Central memory CD8-positive, alpha-beta T cell (primary cell): ENCODE data around the gene ASGR1.
A peak's percentile ranks its signal among the peaks of the same experiment; 100 is the strongest.
"Not testable (repeated sequence)": the region's sequence is repeated elsewhere in the genome, so short reads cannot be mapped to it uniquely, and the experiment has no call there.

Source experiments
- ATAC-seq: fragments of 150-1000 bp; cut with Tn5 transposase; replicated peaks from 2 replicates; pipeline ENCODE4 v1.10.0; 2022; ENCODE audit warnings: mild to moderate bottlenecking, moderate FRiP score, moderate number of reproducible peaks; ENCODE audit not compliant: poor library complexity, severe bottlenecking; ENCODE audit errors: extremely low read depth
- DNase-seq, 2 donors: peaks; one replicate each; pipeline ENCODE4 v3.0.0; 2021; ENCODE audit warnings: low spot score in 2 of 2
- H3K27ac Mint-ChIP-seq: one replicate; pipeline ENCODE4 v1.8.0; 2022; ENCODE audit warnings: low read depth, mild to moderate bottlenecking, moderate library complexity, mixed read lengths
- H3K27me3 Mint-ChIP-seq: one replicate; pipeline ENCODE4 v1.8.0; 2022; ENCODE audit warnings: mixed read lengths
- H3K36me3 Mint-ChIP-seq: one replicate; pipeline ENCODE4 v1.8.0; 2022; ENCODE audit warnings: mild to moderate bottlenecking, moderate library complexity, mixed read lengths; ENCODE audit not compliant: insufficient read depth
- H3K4me1 Mint-ChIP-seq: one replicate; pipeline ENCODE4 v1.8.0; 2022; ENCODE audit warnings: mixed read lengths
- H3K4me3 Mint-ChIP-seq: one replicate; pipeline ENCODE4 v1.8.0; 2022; ENCODE audit warnings: mild to moderate bottlenecking, moderate library complexity, mixed read lengths
- H3K9me3 Mint-ChIP-seq: one replicate; pipeline ENCODE4 v1.8.0; 2022; ENCODE audit warnings: mixed read lengths

ASGR1 gene

GRCh38 chr17:7131423-7131791 is 47.8 kb downstream of the ASGR1 start:
- no peak for DNase-seq
- peaks cover 31% of the 10 kb centered on the region for H3K27me3 Mint-ChIP-seq
- H3K4me1 Mint-ChIP-seq, result peaks cover 11% of the 10 kb centered on the region
- peaks cover 5% of the 10 kb centered on the region for H3K36me3 Mint-ChIP-seq
- no peak overlapping the region for H3K4me3 Mint-ChIP-seq
- no peak for ATAC-seq
- peak overlapping the region; percentile 86 for H3K27ac Mint-ChIP-seq
- no peaks in the 10 kb centered on the region for H3K9me3 Mint-ChIP-seq

GRCh38 chr17:7130621-7131422 is 48.3 kb downstream of the ASGR1 start:
- H3K9me3 Mint-ChIP-seq, result no peaks in the 10 kb centered on the region
- no peak overlapping the region for H3K4me3 Mint-ChIP-seq
- H3K27ac Mint-ChIP-seq, result no peak overlapping the region
- ATAC-seq (no peak), DNase-seq (no peak)
- H3K4me1 Mint-ChIP-seq, result peaks cover 11% of the 10 kb centered on the region
- peaks cover 5% of the 10 kb centered on the region for H3K36me3 Mint-ChIP-seq
- H3K27me3 Mint-ChIP-seq, result peaks cover 31% of the 10 kb centered on the region

- Mint-ChIP-seq H3K4me1 (peaks cover 11% of the 10 kb centered on the region), H3K36me3 (peaks cover 5% of the 10 kb centered on the region), H3K9me3 (no peaks in the 10 kb centered on the region), H3K27me3 (peaks cover 31% of the 10 kb centered on the region), H3K4me3 (no peak overlapping the region), H3K27ac (no peak overlapping the region)
- ATAC-seq, result no peak
- no peak for DNase-seq
Measured at GRCh38 chr17:7129311-7129710, 49.9 kb downstream of the ASGR1 start.

- ATAC-seq (no peak), DNase-seq (no peak)
- Mint-ChIP-seq H3K27ac (no peak overlapping the region), H3K9me3 (no peaks in the 10 kb centered on the region), H3K4me3 (no peak overlapping the region), H3K27me3 (peaks cover 37% of the 10 kb centered on the region), H3K36me3 (peaks cover 3% of the 10 kb centered on the region), H3K4me1 (peaks cover 6% of the 10 kb centered on the region)
Measured at GRCh38 chr17:7128160-7128559, 51.0 kb downstream of the ASGR1 start.

GRCh38 chr17:7127501-7127900 is 51.7 kb downstream of the ASGR1 start:
- not testable (repeated sequence) for H3K4me1 Mint-ChIP-seq, H3K9me3 Mint-ChIP-seq, H3K36me3 Mint-ChIP-seq, ATAC-seq, DNase-seq, H3K27ac Mint-ChIP-seq, H3K4me3 Mint-ChIP-seq
- peaks cover 43% of the 10 kb centered on the region for H3K27me3 Mint-ChIP-seq

- H3K4me1 Mint-ChIP-seq, DNase-seq, ATAC-seq, H3K4me3 Mint-ChIP-seq, H3K27ac Mint-ChIP-seq, H3K9me3 Mint-ChIP-seq, H3K36me3 Mint-ChIP-seq: not testable (repeated sequence)
- peaks cover 43% of the 10 kb centered on the region for H3K27me3 Mint-ChIP-seq
Measured at GRCh38 chr17:7126386-7126785, 52.8 kb downstream of the ASGR1 start.

GRCh38 chr17:7124923-7125322 is 54.2 kb downstream of the ASGR1 start:
- no peaks in the 10 kb centered on the region for H3K9me3 Mint-ChIP-seq
- no peaks in the 10 kb centered on the region for H3K4me1 Mint-ChIP-seq
- DNase-seq (no peak), ATAC-seq (no peak)
- no peak overlapping the region for H3K4me3 Mint-ChIP-seq
- H3K27ac Mint-ChIP-seq, result no peak overlapping the region
- H3K27me3 Mint-ChIP-seq, result peaks cover 49% of the 10 kb centered on the region
- H3K36me3 Mint-ChIP-seq, result peaks cover 3% of the 10 kb centered on the region

GRCh38 chr17:7123844-7124243 is 55.3 kb downstream of the ASGR1 start:
- Mint-ChIP-seq H3K27me3 (peaks cover 51% of the 10 kb centered on the region), H3K27ac (no peak overlapping the region), H3K4me1 (no peaks in the 10 kb centered on the region), H3K36me3 (no peaks in the 10 kb centered on the region), H3K9me3 (no peaks in the 10 kb centered on the region), H3K4me3 (no peak overlapping the region)
- ATAC-seq, result no peak
- no peak for DNase-seq
